H1 (cell line): ENCODE data around the gene CCDC51. TPM values are rescaled to one million over a fixed set of nuclear protein-coding genes. Genes with fewer than 3 reads are reported as not detected.

Experiments
- ATF3 ChIP-seq: IDR thresholded peaks from 2 replicates; pipeline ENCODE4 v1.6.1; 2011; ENCODE audit warnings: low read depth, mild to moderate bottlenecking, low read length; ENCODE audit not compliant: insufficient read depth
- CBX8 ChIP-seq: fragments of 300-800, 300-1000 bp; sonication (generic); IDR thresholded peaks from 2 replicates; pipeline ENCODE4 v1.7.1; 2016; ENCODE audit warnings: low read depth, low read length, borderline replicate concordance
- CHD1 ChIP-seq: IDR thresholded peaks from 2 replicates; pipeline ENCODE4 v1.6.1; 2012; ENCODE audit warnings: low read depth, low read length, improper control_type of control experiment
- PHF8 ChIP-seq: fragments of 200-600 bp; sonication (generic); conservative IDR thresholded peaks from 2 replicates; pipeline ENCODE4 v1.7.1; 2012; ENCODE audit warnings: low read depth, mild to moderate bottlenecking, inconsistent platforms, low read length, moderate library complexity
- RAD21 ChIP-seq, 2 experiments: IDR thresholded peaks in 1 of 2; conservative IDR thresholded peaks in 1 of 2; 2 replicates each; pipeline ENCODE4 v1.6.1; 2011; ENCODE audit warnings: low read depth in 2 of 2, low read length in 2 of 2, improper control_type of control experiment in 1 of 2, inconsistent platforms in 1 of 2, mild to moderate bottlenecking in 1 of 2, moderate library complexity in 1 of 2
- SUZ12 ChIP-seq: fragments of 200-600 bp; sonication (generic); IDR thresholded peaks from 2 replicates; pipeline ENCODE4 v1.6.1; 2012; ENCODE audit warnings: mild to moderate bottlenecking, inconsistent platforms, low read length, moderate library complexity, mixed read lengths
- TAF1 ChIP-seq: IDR thresholded peaks from 2 replicates; pipeline ENCODE4 v1.6.1; 2011; ENCODE audit warnings: mild to moderate bottlenecking, low read depth, low read length
- polyA plus RNA-seq, 7 experiments: library from polyadenylated mRNA; depleted of rRNA in 3 of 7; stranded (reverse) in 5 of 7; unstranded in 2 of 7; fragments of >200 nt in 5 of 7; fragments of 200-250 nt in 2 of 7; gene quantifications; 1 replicate in 5 of 7; 2 replicates in 1 of 7; 4 replicates in 1 of 7; pipeline versions ENCODE4 v1.2.1 to v1.2.3, GENCODE V29; 2011 to 2013; ENCODE audit warnings: missing spikeins in 2 of 7, mixed read lengths in 2 of 7
- total RNA-seq: library from RNA; stranded (reverse); fragmentation: NEBNext Ultra II Directional; extraction: Animal tissue kit (Norgen Biotek cat#: 25700); gene quantifications from 2 replicates; pipeline ENCODE4 v1.2.1, GENCODE V29; 2021

The CCDC51 gene
- total and polyA plus RNA-seq, 2 of the 8 experiments (the other 6 are each of a cell fraction or from before 2014, with no cell fraction given), result 21.3 to 21.4 TPM

- TF ChIP-seq RAD21 (IDR thresholded peaks at IDR 0.05 in 1 of 2, conservative IDR thresholded peaks at IDR 0.05 in 1 of 2; ENCODE audit: low read depth in 2 of 2, low read length in 2 of 2) (no peak), SUZ12 (no peak), PHF8 (no peak), TAF1 (no peak), CBX8 (no peak), ATF3 (no peak), CHD1 (no peak)
Measured at GRCh38 chr3:48433472-48434118, 6.3 kb downstream of the CCDC51 start (continued).
